ENCODE data around the gene ATF4.

DNA sequence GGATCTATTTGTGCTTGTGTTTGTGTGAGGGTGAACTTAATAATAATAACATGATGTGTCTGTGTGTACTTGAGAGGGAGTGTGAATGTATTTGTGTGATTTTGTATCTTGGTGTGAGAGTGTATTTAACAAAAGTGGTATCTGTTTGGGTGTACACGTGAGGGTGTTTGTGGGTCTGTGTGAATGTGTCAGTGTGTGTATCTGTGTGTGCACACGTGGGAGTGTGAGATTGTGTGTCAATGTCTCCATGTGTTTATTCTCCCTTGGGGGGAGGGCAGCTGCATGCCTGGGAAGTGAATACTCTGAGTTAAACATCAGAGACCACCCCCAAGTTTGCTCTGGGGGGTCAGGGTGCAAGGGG is 27.2 kb downstream of the ATF4 start:
- no peak for TF ChIP-seq HDGF (IDR thresholded peaks at IDR 0.05; ENCODE audit: borderline replicate concordance)
- TF ChIP-seq TARDBP (IDR thresholded peaks at IDR 0.05): no peak
- no peak for TF ChIP-seq FOXM1 (IDR thresholded peaks at IDR 0.05; ENCODE audit: borderline replicate concordance)
- no peak for TF ChIP-seq SP1 (IDR thresholded peaks at IDR 0.05)
